Subcutaneous adipose tissue (tissue), 4 donors: ENCODE results near the gene TNRC6C. TPM values are rescaled to one million over a fixed set of nuclear protein-coding genes. Genes with fewer than 3 reads are reported as not detected.

Experiments
- total RNA-seq, 4 donors: library from RNA; depleted of rRNA; stranded (reverse); fragments of >200 nt; gene quantifications; one replicate each; pipeline ENCODE4 v1.1.0, GENCODE V29; 2016
- TF ChIP-seq, protein P1 (sequence below): fragments of 450-650 bp; IDR thresholded peaks from one replicate; pipeline ENCODE4 v1.5.1; 2016; ENCODE audit warnings: low read depth, mild to moderate bottlenecking, control low read depth, antibody characterized with exemption, moderate library complexity

TNRC6C gene
- total RNA-seq, 4 donors from 2014 or later = 8.2 to 33.3 (median 13.8) TPM

DNA sequence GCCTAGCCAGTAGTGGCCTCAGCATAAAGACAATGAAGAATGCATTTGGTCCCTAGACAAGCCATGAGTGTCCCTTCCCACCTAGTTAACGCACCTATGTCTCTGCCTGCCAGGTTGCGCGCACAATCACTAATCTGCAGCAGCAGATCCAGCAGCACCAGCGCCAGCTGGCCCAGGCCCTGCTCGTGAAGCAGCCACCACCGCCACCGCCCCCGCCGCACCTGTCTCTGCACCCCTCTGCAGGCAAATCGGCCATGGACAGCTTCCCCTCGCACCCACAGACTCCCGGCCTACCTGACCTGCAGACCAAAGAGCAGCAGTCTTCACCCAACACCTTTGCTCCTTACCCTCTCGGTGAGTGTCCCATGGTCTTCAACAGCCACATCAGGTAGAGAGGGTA lies 128.2 kb downstream of the TNRC6C start:
- TF ChIP-seq, protein P1, sequence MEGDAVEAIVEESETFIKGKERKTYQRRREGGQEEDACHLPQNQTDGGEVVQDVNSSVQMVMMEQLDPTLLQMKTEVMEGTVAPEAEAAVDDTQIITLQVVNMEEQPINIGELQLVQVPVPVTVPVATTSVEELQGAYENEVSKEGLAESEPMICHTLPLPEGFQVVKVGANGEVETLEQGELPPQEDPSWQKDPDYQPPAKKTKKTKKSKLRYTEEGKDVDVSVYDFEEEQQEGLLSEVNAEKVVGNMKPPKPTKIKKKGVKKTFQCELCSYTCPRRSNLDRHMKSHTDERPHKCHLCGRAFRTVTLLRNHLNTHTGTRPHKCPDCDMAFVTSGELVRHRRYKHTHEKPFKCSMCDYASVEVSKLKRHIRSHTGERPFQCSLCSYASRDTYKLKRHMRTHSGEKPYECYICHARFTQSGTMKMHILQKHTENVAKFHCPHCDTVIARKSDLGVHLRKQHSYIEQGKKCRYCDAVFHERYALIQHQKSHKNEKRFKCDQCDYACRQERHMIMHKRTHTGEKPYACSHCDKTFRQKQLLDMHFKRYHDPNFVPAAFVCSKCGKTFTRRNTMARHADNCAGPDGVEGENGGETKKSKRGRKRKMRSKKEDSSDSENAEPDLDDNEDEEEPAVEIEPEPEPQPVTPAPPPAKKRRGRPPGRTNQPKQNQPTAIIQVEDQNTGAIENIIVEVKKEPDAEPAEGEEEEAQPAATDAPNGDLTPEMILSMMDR = no peak

DNA sequence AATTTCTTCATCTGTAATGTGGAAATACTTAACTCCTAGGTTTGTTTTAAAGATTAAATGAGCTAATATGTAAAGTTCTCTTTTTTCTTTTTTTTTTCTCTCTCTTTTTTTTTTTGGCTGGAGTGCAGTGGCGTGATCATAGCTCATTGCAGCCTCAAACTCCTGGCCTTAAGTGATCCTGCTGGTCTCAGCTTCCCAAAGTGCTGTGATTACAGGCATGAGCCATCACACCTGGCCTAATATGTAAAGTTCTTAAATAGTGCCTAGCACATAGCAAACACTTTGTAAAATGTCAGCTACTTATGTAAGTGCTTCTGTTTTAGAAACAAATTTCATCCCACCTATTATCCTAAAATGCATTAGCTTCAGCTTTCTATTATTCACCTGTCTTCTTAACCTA lies 130.0 kb downstream of the TNRC6C start:
- TF ChIP-seq, protein P1 = no peak

DNA sequence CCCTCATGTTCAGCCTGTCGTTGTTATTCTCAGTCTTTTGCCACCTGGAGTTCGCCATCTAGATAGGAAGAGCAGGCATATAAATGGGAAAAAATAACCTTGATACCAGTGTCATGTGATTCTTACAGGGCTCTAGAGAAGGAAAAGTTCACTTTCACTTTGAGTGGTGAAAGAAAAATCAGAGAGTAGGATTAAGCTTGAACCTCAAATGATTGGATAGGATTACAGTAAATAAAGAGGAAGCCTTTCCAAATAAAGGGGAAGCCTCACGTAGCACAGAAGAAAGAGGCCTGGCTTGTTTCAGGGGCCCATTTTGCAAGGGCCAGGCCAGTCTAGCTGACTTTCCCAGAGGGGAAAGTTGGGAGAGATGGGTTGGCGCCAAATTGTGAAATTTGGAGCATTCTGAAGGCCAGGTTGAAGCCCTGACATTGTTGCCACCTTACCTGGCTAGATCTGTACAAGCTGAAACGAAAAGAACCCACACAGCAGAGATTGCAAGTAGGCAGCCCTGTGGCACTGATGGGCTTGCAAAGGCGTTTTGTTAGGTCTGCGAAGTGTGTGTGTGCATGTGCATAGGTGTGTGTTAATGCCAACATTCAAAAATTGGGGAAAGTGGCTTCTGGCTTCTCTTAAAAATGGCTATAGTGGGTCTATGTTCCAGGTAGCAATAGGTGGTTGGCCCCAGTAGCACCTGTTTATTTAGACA lies 131.2 kb downstream of the TNRC6C start:
- TF ChIP-seq, protein P1 = no peak

DNA sequence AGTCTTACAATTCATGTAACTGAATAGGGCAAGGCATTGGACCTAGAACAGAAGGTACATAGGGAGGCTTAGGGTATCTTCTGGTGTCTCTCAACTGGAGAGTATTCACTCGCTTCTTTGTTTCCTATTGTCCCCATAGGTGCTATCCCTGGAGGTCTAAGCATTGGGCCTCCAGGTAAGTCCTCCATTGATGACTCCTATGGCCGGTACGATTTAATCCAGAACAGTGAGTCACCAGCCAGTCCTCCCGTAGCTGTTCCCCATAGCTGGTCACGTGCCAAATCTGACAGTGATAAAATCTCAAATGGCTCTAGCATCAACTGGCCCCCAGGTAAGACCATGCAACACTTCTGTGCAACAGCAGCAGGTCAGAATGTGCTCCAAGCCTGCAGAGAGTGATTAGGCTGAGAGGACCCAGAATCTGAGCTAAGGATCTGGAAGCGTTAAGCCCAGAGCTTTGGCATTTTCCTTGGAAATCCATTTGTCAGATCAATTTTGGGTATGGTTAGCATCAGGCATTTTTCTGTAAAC lies 134.4 kb downstream of the TNRC6C start:
- TF ChIP-seq, protein P1 = no peak

DNA sequence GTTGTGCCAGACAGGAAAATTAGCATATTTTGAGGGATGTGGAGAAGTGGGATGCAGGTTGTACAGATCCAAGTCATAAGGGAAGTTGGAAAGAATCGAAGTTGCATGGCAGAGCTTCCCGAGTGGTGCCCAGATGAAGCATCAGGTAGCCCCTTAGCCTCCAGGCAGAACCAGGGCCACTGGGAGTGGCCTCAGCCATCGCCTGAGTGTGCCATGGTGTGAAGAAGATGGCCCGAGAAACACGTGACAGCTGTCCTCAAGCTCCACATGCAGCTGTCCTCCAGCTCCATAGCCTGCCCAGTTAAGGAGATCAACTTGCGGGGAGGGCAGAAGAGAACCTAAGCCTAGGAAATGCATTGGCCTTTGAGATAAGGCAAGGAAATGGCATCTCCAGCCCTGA lies 136.5 kb downstream of the TNRC6C start:
- TF ChIP-seq, protein P1 = no peak

DNA sequence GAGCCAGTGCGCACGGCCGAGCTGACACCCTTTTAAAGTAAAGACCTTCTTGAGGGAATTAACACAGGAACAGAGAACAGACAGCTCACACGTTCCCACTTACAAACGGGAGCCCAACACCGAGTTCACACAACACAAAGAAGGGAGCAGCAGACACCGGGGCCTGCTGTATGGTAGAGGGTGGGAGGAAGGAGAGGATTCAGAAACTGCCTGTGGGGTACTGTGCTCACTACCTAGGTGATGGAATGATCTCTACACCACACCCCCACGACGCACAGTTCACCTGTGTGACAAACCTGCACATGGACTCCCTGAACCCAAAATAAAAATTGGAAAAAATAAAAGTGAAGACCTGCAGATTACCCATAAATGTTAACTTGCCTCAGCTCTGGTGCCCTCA lies 137.6 kb downstream of the TNRC6C start:
- TF ChIP-seq, protein P1 = no peak

DNA sequence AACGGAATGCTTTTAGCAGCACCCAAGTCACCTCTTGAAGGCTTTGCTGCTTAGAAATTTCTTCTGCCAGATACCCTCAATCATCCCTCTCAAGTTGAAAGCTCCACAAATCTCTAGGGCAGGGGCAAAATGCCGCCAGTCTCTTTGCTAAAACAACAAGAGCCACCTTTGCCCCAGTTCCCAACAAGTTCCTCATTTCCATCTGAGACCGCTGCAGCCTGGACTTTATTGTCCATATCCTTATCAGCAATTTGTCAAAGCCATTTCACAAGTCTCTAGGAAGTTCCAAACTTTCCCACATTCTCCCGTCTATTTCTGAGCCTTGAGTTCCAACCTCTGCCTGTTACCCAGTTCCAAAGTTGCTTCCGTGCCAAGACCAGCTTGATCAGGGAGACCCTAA lies 142.6 kb downstream of the TNRC6C start:
- TF ChIP-seq, protein P1 = no peak
